GM23338 (cell line): ENCODE measurements around the gene FGFR3. TPM values are rescaled to one million over a fixed set of nuclear protein-coding genes. Genes with fewer than 3 reads are reported as not detected.

Source experiments
- ATAC-seq: fragments of 200-7000 bp; cut with Tn5 transposase; 3 replicates; pipeline ENCODE4 v1.9.1; 2020
- DNase-seq: peaks from one replicate; pipeline ENCODE4 v3.0.0-alpha.2; 2015; ENCODE audit warnings: low spot score
- H2AFZ ChIP-seq: fragments of 200-600 bp; sonication (generic); 2 replicates; pipeline ENCODE4 v1.8.0; 2016; ENCODE audit warnings: antibody characterized with exemption, mild to moderate bottlenecking, moderate library complexity
- H3F3A ChIP-seq: fragments of 200-600 bp; sonication (generic); replicated peaks from 2 replicates; pipeline ENCODE4 v1.8.0; 2017; ENCODE audit warnings: antibody characterized with exemption, mixed run types, low read depth
- H3K27ac ChIP-seq: fragments of 200-600 bp; sonication (generic); 2 replicates; pipeline ENCODE4 v1.6.1; 2016; ENCODE audit warnings: low read depth
- H3K27me3 ChIP-seq: fragments of 200-600 bp; sonication (generic); 2 replicates; pipeline ENCODE4 v1.8.0; 2016; ENCODE audit warnings: mild to moderate bottlenecking, mixed run types, moderate library complexity; ENCODE audit not compliant: insufficient read depth
- H3K36me3 ChIP-seq: fragments of 200-600 bp; sonication (generic); 2 replicates; pipeline ENCODE4 v1.8.0; 2016; ENCODE audit warnings: mild to moderate bottlenecking; ENCODE audit not compliant: insufficient read depth
- H3K4me1 ChIP-seq: fragments of 200-600 bp; sonication (generic); 2 replicates; pipeline ENCODE4 v1.8.0; 2016; ENCODE audit warnings: mild to moderate bottlenecking, moderate library complexity; ENCODE audit not compliant: insufficient read depth
- H3K4me2 ChIP-seq: fragments of 200-600 bp; sonication (generic); 2 replicates; pipeline ENCODE4 v1.7.1; 2017; ENCODE audit warnings: mixed run types
- H3K4me3 ChIP-seq: fragments of 200-600 bp; sonication (generic); 2 replicates; pipeline ENCODE4 v1.6.1; 2016; ENCODE audit warnings: mixed run types
- H3K79me2 ChIP-seq: fragments of 200-600 bp; sonication (generic); replicated peaks from 2 replicates; pipeline ENCODE4 v1.8.0; 2017; ENCODE audit warnings: mild to moderate bottlenecking; ENCODE audit not compliant: insufficient read depth
- H3K9me2 ChIP-seq: fragments of 200-600 bp; sonication (generic); 2 replicates; pipeline ENCODE4 v1.8.0; 2017; ENCODE audit not compliant: insufficient read depth
- H4K20me1 ChIP-seq: fragments of 200-600 bp; sonication (generic); replicated peaks from 2 replicates; pipeline ENCODE4 v1.8.0; 2017; ENCODE audit warnings: mild to moderate bottlenecking; ENCODE audit not compliant: insufficient read depth
- H3K27ac Mint-ChIP-seq: 2 replicates; pipeline ENCODE4 v1.8.0; 2020; ENCODE audit warnings: inconsistent platforms, mild to moderate bottlenecking, moderate library complexity, mixed read lengths
- H3K27me3 Mint-ChIP-seq: 3 replicates; pipeline ENCODE4 v1.8.0; 2022; ENCODE audit warnings: low read depth, mild to moderate bottlenecking, moderate library complexity, mixed read lengths, inconsistent platforms; ENCODE audit not compliant: insufficient read depth, poor library complexity
- H3K36me3 Mint-ChIP-seq: 3 replicates; pipeline ENCODE4 v1.8.0; 2021; ENCODE audit warnings: low read depth, mild to moderate bottlenecking, inconsistent platforms, moderate library complexity, mixed read lengths
- H3K4me1 Mint-ChIP-seq: 3 replicates; pipeline ENCODE4 v1.8.0; 2020; ENCODE audit warnings: mild to moderate bottlenecking, inconsistent platforms, mixed read lengths
- H3K4me3 Mint-ChIP-seq: 3 replicates; pipeline ENCODE4 v1.8.0; 2021; ENCODE audit warnings: moderate library complexity, mild to moderate bottlenecking, inconsistent platforms, mixed read lengths
- H3K9me3 Mint-ChIP-seq: 3 replicates; pipeline ENCODE4 v1.8.0; 2020; ENCODE audit warnings: moderate library complexity, mild to moderate bottlenecking, inconsistent platforms, mixed read lengths
- CREB1 ChIP-seq: fragments of 250-450 bp; sonication (Bioruptor Pico); IDR thresholded peaks from 2 replicates; pipeline ENCODE4 v1.5.0; 2020; ENCODE audit warnings: low read depth, mild to moderate bottlenecking, moderate library complexity
- CTCF ChIP-seq, 2 experiments: fragments of 200-600 bp in 1 of 2; sonication (generic) in 1 of 2; conservative IDR thresholded peaks; 2 replicates each; pipeline versions ENCODE4 v1.5.1 to v1.6.1; 2016 to 2017; ENCODE audit warnings: antibody characterized with exemption in 2 of 2, low read depth in 2 of 2, mild to moderate bottlenecking in 2 of 2, moderate library complexity in 1 of 2
- ETS1 ChIP-seq: IDR thresholded peaks from 2 replicates; pipeline ENCODE4 v1.6.1; 2016; ENCODE audit warnings: antibody characterized with exemption
- EZH2 ChIP-seq: fragments of 200-600 bp; sonication (generic); IDR thresholded peaks from one replicate; pipeline ENCODE4 v1.8.0; 2017; ENCODE audit warnings: antibody characterized with exemption, mild to moderate bottlenecking, low read depth; ENCODE audit not compliant: unreplicated experiment
- NANOG ChIP-seq: IDR thresholded peaks from 2 replicates; pipeline ENCODE4 v1.6.1; 2016; ENCODE audit warnings: antibody characterized with exemption, borderline replicate concordance
- POLR2AphosphoS5 ChIP-seq: IDR thresholded peaks from 2 replicates; pipeline ENCODE4 v1.6.1; 2016; ENCODE audit warnings: antibody characterized with exemption, low read depth
- REST ChIP-seq: IDR thresholded peaks from one replicate; pipeline ENCODE4 v1.6.1; 2018; ENCODE audit warnings: antibody characterized with exemption; ENCODE audit not compliant: unreplicated experiment
- STAT1 ChIP-seq: IDR thresholded peaks from one replicate; pipeline ENCODE4 v1.6.1; 2016; ENCODE audit warnings: antibody characterized with exemption; ENCODE audit not compliant: unreplicated experiment
- ZNF114 ChIP-seq: fragments of 250-450 bp; sonication (Bioruptor Pico); IDR thresholded peaks from 2 replicates; pipeline ENCODE4 v1.5.0; 2020; ENCODE audit warnings: mild to moderate bottlenecking, moderate library complexity
- ZNF331 ChIP-seq: fragments of 250-450 bp; sonication (Bioruptor Pico); IDR thresholded peaks from 2 replicates; pipeline ENCODE4 v1.5.0; 2020; ENCODE audit warnings: low read depth, mild to moderate bottlenecking, moderate library complexity
- ZNF462 ChIP-seq: fragments of 250-450 bp; sonication (Bioruptor Pico); IDR thresholded peaks from 2 replicates; pipeline ENCODE4 v1.5.0; 2020; ENCODE audit warnings: mild to moderate bottlenecking, moderate library complexity
- polyA plus RNA-seq: library from polyadenylated mRNA; unstranded; fragments of >200 nt; fragmentation: Nextera tagmentation; extraction: Ambion mirVana; gene quantifications from 2 replicates; pipeline ENCODE4 v1.2.1, GENCODE V29; 2016
- total RNA-seq: library from RNA; depleted of rRNA; stranded (reverse); fragments of >200 nt; shearing (Covaris generic); gene quantifications from 2 replicates; pipeline ENCODE4 v1.2.3, GENCODE V29; 2014

The FGFR3 gene
- total and polyA plus RNA-seq, 2 experiments from 2014 or later, result 3.6 to 17.4 TPM

GRCh38 chr4:1808396-1808795, 15.3 kb downstream of the FGFR3 start:
- Mint-ChIP-seq H3K9me3 (no peaks in the 10 kb centered on the region), H3K27me3 (peaks cover 4% of the 10 kb centered on the region), H3K4me1 (peaks cover 2% of the 10 kb centered on the region; the same call in 1 of the 3 replicates), H3K4me3 (no peak overlapping the region), H3K36me3 (no peaks in the 10 kb centered on the region; the same call in 2 of the 3 replicates), H3K27ac (no peak overlapping the region)
- Histone ChIP-seq H2AFZ (no peak overlapping the region), H4K20me1 (no peaks in the 10 kb centered on the region), H3K4me2 (no peak overlapping the region), H3K27ac (no peak overlapping the region), H3K9me2 (no peaks in the 10 kb centered on the region), H3K36me3 (no peaks in the 10 kb centered on the region), H3K27me3 (no peaks in the 10 kb centered on the region), H3K4me3 (no peak overlapping the region), H3K79me2 (no peaks in the 10 kb centered on the region), H3F3A (0 out of 2 replicates have a peak, but pooled peaks cover 6% of the 10 kb centered on the region), H3K4me1 (no peaks in the 10 kb centered on the region)
- TF ChIP-seq ZNF331, result no peak
- TF ChIP-seq POLR2AphosphoS5, result no peak
- no peak for TF ChIP-seq ETS1
- no peak for TF ChIP-seq NANOG
- TF ChIP-seq CREB1 (CRISPR knock-in tag), result no peak
- no peak for TF ChIP-seq ZNF462 (CRISPR knock-in tag)
- TF ChIP-seq STAT1, result no peak
- TF ChIP-seq CTCF (conservative IDR thresholded peaks at IDR 0.05; ENCODE audit: low read depth in 2 of 2), result no peak
- TF ChIP-seq REST, result no peak
- no peak for TF ChIP-seq EZH2
- TF ChIP-seq ZNF114 (CRISPR knock-in tag), result no peak
- ATAC-seq (no peak), DNase-seq (no peak)
